Skeletal muscle satellite cell (primary cell): ENCODE data around the gene MIA2.

ENCODE experiments used
- H3K27me3 ChIP-seq: 2 replicates; pipeline ENCODE4 v1.7.0; 2013; ENCODE audit warnings: low read length; ENCODE audit not compliant: control insufficient read depth, insufficient read depth
- H3K36me3 ChIP-seq: 2 replicates; pipeline ENCODE4 v1.7.0; 2013; ENCODE audit warnings: mild to moderate bottlenecking, control low read depth, low read length; ENCODE audit not compliant: insufficient read depth
- H3K4me1 ChIP-seq: 2 replicates; pipeline ENCODE4 v1.7.0; 2013; ENCODE audit warnings: low read length; ENCODE audit not compliant: control insufficient read depth, insufficient read depth
- H3K4me2 ChIP-seq: 2 replicates; pipeline ENCODE4 v1.7.0; 2013; ENCODE audit warnings: mild to moderate bottlenecking, low read length
- H3K4me3 ChIP-seq: 2 replicates; pipeline ENCODE4 v1.7.0; 2013; ENCODE audit warnings: low read length
- H3K9ac ChIP-seq: 2 replicates; pipeline ENCODE4 v1.7.0; 2013; ENCODE audit warnings: mild to moderate bottlenecking, low read depth, low read length, moderate library complexity
- H3K9me3 ChIP-seq: replicated peaks from 2 replicates; pipeline ENCODE4 v1.7.0; 2013; ENCODE audit warnings: mild to moderate bottlenecking, control low read depth, low read length

Gene MIA2

GRCh38 chr14:39374851-39375250, 141.1 kb downstream of the MIA2 start:
- Histone ChIP-seq H3K27me3 (no peaks in the 10 kb centered on the region), H3K9ac (peak overlapping the region; percentile 46), H3K4me1 (peaks cover 36% of the 10 kb centered on the region), H3K9me3 (no peaks in the 10 kb centered on the region), H3K4me3 (no peak overlapping the region), H3K36me3 (peaks cover 5% of the 10 kb centered on the region), H3K4me2 (peak overlapping the region; percentile 15)

GRCh38 chr14:39376667-39377403, 143.1 kb downstream of the MIA2 start:
- Histone ChIP-seq H3K36me3 (no peaks in the 10 kb centered on the region), H3K4me3 (no peak overlapping the region), H3K27me3 (no peaks in the 10 kb centered on the region), H3K9me3 (no peaks in the 10 kb centered on the region), H3K9ac (peak overlapping the region; percentile 39), H3K4me1 (peaks cover 36% of the 10 kb centered on the region), H3K4me2 (peak overlapping the region; percentile 40)

- Histone ChIP-seq H3K4me3 (no peak overlapping the region), H3K4me1 (peaks cover 11% of the 10 kb centered on the region), H3K36me3 (no peaks in the 10 kb centered on the region), H3K27me3 (no peaks in the 10 kb centered on the region), H3K4me2 (no peak overlapping the region), H3K9ac (no peak overlapping the region), H3K9me3 (no peaks in the 10 kb centered on the region)
These were observed 147.7 kb downstream of the MIA2 start for GRCh38 chr14:39381366-39381765.

- Histone ChIP-seq H3K4me3 (no peak overlapping the region), H3K36me3 (no peaks in the 10 kb centered on the region), H3K4me2 (no peak overlapping the region), H3K9ac (no peak overlapping the region), H3K9me3 (no peaks in the 10 kb centered on the region), H3K4me1 (no peaks in the 10 kb centered on the region), H3K27me3 (no peaks in the 10 kb centered on the region)
These were observed 148.7 kb downstream of the MIA2 start for GRCh38 chr14:39382463-39382862.

GRCh38 chr14:39383026-39383660, 149.4 kb downstream of the MIA2 start:
- H3K4me1 ChIP-seq = no peaks in the 10 kb centered on the region
- H3K27me3 ChIP-seq = no peaks in the 10 kb centered on the region
- no peak overlapping the region for H3K9ac ChIP-seq
- no peak overlapping the region for H3K4me3 ChIP-seq
- no peaks in the 10 kb centered on the region for H3K9me3 ChIP-seq
- H3K36me3 ChIP-seq = no peaks in the 10 kb centered on the region
- H3K4me2 ChIP-seq = no peak overlapping the region

- Histone ChIP-seq H3K9ac (no peak overlapping the region), H3K36me3 (no peaks in the 10 kb centered on the region), H3K9me3 (no peaks in the 10 kb centered on the region), H3K4me3 (no peak overlapping the region), H3K4me1 (no peaks in the 10 kb centered on the region), H3K27me3 (no peaks in the 10 kb centered on the region), H3K4me2 (no peak overlapping the region)
These were observed 150.0 kb downstream of the MIA2 start for GRCh38 chr14:39383741-39384140.

GRCh38 chr14:39384177-39384576, 150.5 kb downstream of the MIA2 start:
- no peaks in the 10 kb centered on the region for H3K36me3 ChIP-seq
- no peak overlapping the region for H3K4me2 ChIP-seq
- H3K4me3 ChIP-seq = no peak overlapping the region
- H3K4me1 ChIP-seq = no peaks in the 10 kb centered on the region
- H3K9me3 ChIP-seq = no peaks in the 10 kb centered on the region
- no peaks in the 10 kb centered on the region for H3K27me3 ChIP-seq
- H3K9ac ChIP-seq = no peak overlapping the region

- Histone ChIP-seq H3K36me3 (peaks cover 5% of the 10 kb centered on the region), H3K9ac (no peak overlapping the region)
These were observed 159.6 kb downstream of the MIA2 start for GRCh38 chr14:39393289-39393688.

GRCh38 chr14:39395555-39396254, 162.0 kb downstream of the MIA2 start:
- H3K4me2 ChIP-seq = no peak overlapping the region
- H3K36me3 ChIP-seq = peaks cover 18% of the 10 kb centered on the region
- peaks cover 5% of the 10 kb centered on the region for H3K4me1 ChIP-seq

More at GRCh38 chr14:39393289-39393688, 159.6 kb downstream of the MIA2 start:
- Histone ChIP-seq H3K27me3 (no peaks in the 10 kb centered on the region), H3K9me3 (no peaks in the 10 kb centered on the region), H3K4me3 (no peak overlapping the region), H3K4me2 (no peak overlapping the region), H3K4me1 (peaks cover 5% of the 10 kb centered on the region)

GRCh38 chr14:39396448-39396847, 162.7 kb downstream of the MIA2 start:
- no peaks in the 10 kb centered on the region for H3K9me3 ChIP-seq
- peaks cover 5% of the 10 kb centered on the region for H3K4me1 ChIP-seq
- H3K9ac ChIP-seq = no peak overlapping the region
- H3K4me2 ChIP-seq = no peak overlapping the region
- no peak overlapping the region for H3K4me3 ChIP-seq
- no peaks in the 10 kb centered on the region for H3K27me3 ChIP-seq
- H3K36me3 ChIP-seq = peaks cover 23% of the 10 kb centered on the region

More at GRCh38 chr14:39395555-39396254, 162.0 kb downstream of the MIA2 start:
- H3K27me3 ChIP-seq = no peaks in the 10 kb centered on the region
- no peak overlapping the region for H3K4me3 ChIP-seq
- H3K9me3 ChIP-seq = no peaks in the 10 kb centered on the region
- no peak overlapping the region for H3K9ac ChIP-seq

GRCh38 chr14:39398382-39398781, 164.7 kb downstream of the MIA2 start:
- H3K9ac ChIP-seq = no peak overlapping the region
- H3K36me3 ChIP-seq = peaks cover 25% of the 10 kb centered on the region
- no peak overlapping the region for H3K4me3 ChIP-seq
- no peaks in the 10 kb centered on the region for H3K9me3 ChIP-seq
- H3K4me1 ChIP-seq = peaks cover 5% of the 10 kb centered on the region
- H3K27me3 ChIP-seq = no peaks in the 10 kb centered on the region
- H3K4me2 ChIP-seq = no peak overlapping the region
